ENCODE data around the gene TRAPPC4.
A peak's percentile ranks its signal among the peaks of the same experiment; 100 is the strongest.
"Not testable (repeated sequence)": the region's sequence is repeated elsewhere in the genome, so short reads cannot be mapped to it uniquely, and the experiment has no call there.

The TRAPPC4 gene

GRCh38 chr11:119034813-119035212, 16.2 kb downstream of the TRAPPC4 start:
- no peak for DNase-seq (ENCODE audit: low spot score)

- no peak for DNase-seq (ENCODE audit: low spot score)
Observed at GRCh38 chr11:119038884-119039283, 20.3 kb downstream of the TRAPPC4 start.

GRCh38 chr11:119039471-119039870, 20.9 kb downstream of the TRAPPC4 start:
- DNase-seq (ENCODE audit: low spot score), result not testable (repeated sequence)

GRCh38 chr11:119041821-119042514, 23.4 kb downstream of the TRAPPC4 start:
- DNase-seq (ENCODE audit: low spot score), result no peak

- DNase-seq (ENCODE audit: low spot score), result no peak
Observed at GRCh38 chr11:119042927-119043326, 24.4 kb downstream of the TRAPPC4 start.

- no peak for DNase-seq (ENCODE audit: low spot score)
Observed at GRCh38 chr11:119044708-119045107, 26.1 kb downstream of the TRAPPC4 start.

- no peak for DNase-seq (ENCODE audit: low spot score)
Observed at GRCh38 chr11:119046489-119046888, 27.9 kb downstream of the TRAPPC4 start.

GRCh38 chr11:119047205-119047604, 28.6 kb downstream of the TRAPPC4 start:
- DNase-seq (ENCODE audit: low spot score), result no peak

GRCh38 chr11:119048644-119049043, 30.1 kb downstream of the TRAPPC4 start:
- DNase-seq (ENCODE audit: low spot score), result no peak

- no peak for DNase-seq (ENCODE audit: low spot score)
Observed at GRCh38 chr11:119049081-119049480, 30.5 kb downstream of the TRAPPC4 start.

GRCh38 chr11:119051440-119052162, 33.0 kb downstream of the TRAPPC4 start:
- DNase-seq (ENCODE audit: low spot score), result no peak

- no peak for DNase-seq (ENCODE audit: low spot score)
Observed at GRCh38 chr11:119052163-119052814, 33.7 kb downstream of the TRAPPC4 start.

GRCh38 chr11:119054418-119054817, 35.9 kb downstream of the TRAPPC4 start:
- no peak for DNase-seq (ENCODE audit: low spot score)

- DNase-seq (ENCODE audit: low spot score), result no peak
Observed at GRCh38 chr11:119055901-119056300, 37.3 kb downstream of the TRAPPC4 start.

- no peak for DNase-seq (ENCODE audit: low spot score)
Observed at GRCh38 chr11:119056421-119056999, 37.9 kb downstream of the TRAPPC4 start.

- peak; percentile 90 for DNase-seq (ENCODE audit: low spot score)
Observed at GRCh38 chr11:119057000-119057769, 38.6 kb downstream of the TRAPPC4 start, which contains the start of gene HYOU1. Gene HYOU1, minus strand, starts transcription at chr11:119057205. Its CDS starts 1,045 bp downstream, at chr11:119056160.

GRCh38 chr11:119059128-119059527, 40.6 kb downstream of the TRAPPC4 start:
- DNase-seq (ENCODE audit: low spot score), result not testable (repeated sequence)

GRCh38 chr11:119061256-119061655, 42.7 kb downstream of the TRAPPC4 start:
- no peak for DNase-seq (ENCODE audit: low spot score)

GRCh38 chr11:119062779-119063178, 44.2 kb downstream of the TRAPPC4 start:
- no peak for DNase-seq (ENCODE audit: low spot score)

GRCh38 chr11:119065369-119065768, 46.8 kb downstream of the TRAPPC4 start:
- no peak for DNase-seq (ENCODE audit: low spot score)

- peak; percentile 94 for DNase-seq (ENCODE audit: low spot score)
Observed at GRCh38 chr11:119067371-119068222, 49.0 kb downstream of the TRAPPC4 start, which contains the start of gene VPS11. Gene VPS11, plus strand, starts transcription at chr11:119067818. Its CDS starts 6 bp downstream, at chr11:119067824.

All from kidney capillary endothelial cell (primary cell).